Endodermal cell (in vitro differentiated cells): ENCODE results near the gene NOX5. TPM values are rescaled to one million over a fixed set of nuclear protein-coding genes. Genes with fewer than 3 reads are reported as not detected.

ENCODE experiments used
- DNase-seq: peaks from one replicate; pipeline ENCODE4 v3.0.0-alpha.2; 2017
- H3K27ac ChIP-seq: 2 replicates; pipeline ENCODE4 v1.5.1; 2013; ENCODE audit warnings: mild to moderate bottlenecking, low read depth, low read length, moderate library complexity
- H3K27me3 ChIP-seq: 2 replicates; pipeline ENCODE4 v1.6.1; 2013; ENCODE audit warnings: mild to moderate bottlenecking, low read length, moderate library complexity; ENCODE audit not compliant: insufficient read depth, control insufficient read depth, poor library complexity, severe bottlenecking
- H3K36me3 ChIP-seq: 2 replicates; pipeline ENCODE4 v1.7.0; 2013; ENCODE audit warnings: mild to moderate bottlenecking, low read length, moderate library complexity; ENCODE audit not compliant: control insufficient read depth, insufficient read depth
- H3K4me1 ChIP-seq: one replicate; pipeline ENCODE4 v1.7.0; 2013; ENCODE audit warnings: low read length; ENCODE audit not compliant: control insufficient read depth, insufficient read depth
- H3K4me3 ChIP-seq: 2 replicates; pipeline ENCODE4 v1.5.1; 2013; ENCODE audit warnings: mild to moderate bottlenecking, low read length, moderate library complexity
- H3K9ac ChIP-seq: 2 replicates; pipeline ENCODE4 v1.6.1; 2013; ENCODE audit warnings: mild to moderate bottlenecking, low read length, moderate library complexity; ENCODE audit not compliant: poor library complexity, severe bottlenecking; ENCODE audit errors: extremely low read depth
- H3K9me3 ChIP-seq: 2 replicates; pipeline ENCODE4 v1.6.1; 2013; ENCODE audit warnings: mild to moderate bottlenecking, low read length, moderate library complexity; ENCODE audit not compliant: control insufficient read depth
- H3K27ac Mint-ChIP-seq: 2 replicates; pipeline ENCODE4 v1.8.0; 2020; ENCODE audit warnings: mixed read lengths
- H3K27me3 Mint-ChIP-seq: 2 replicates; pipeline ENCODE4 v1.8.0; 2021; ENCODE audit warnings: mild to moderate bottlenecking, mixed read lengths; ENCODE audit not compliant: insufficient read depth
- H3K36me3 Mint-ChIP-seq: 2 replicates; pipeline ENCODE4 v1.8.0; 2020; ENCODE audit warnings: low read depth, mixed read lengths
- H3K4me1 Mint-ChIP-seq: 2 replicates; pipeline ENCODE4 v1.8.0; 2020; ENCODE audit warnings: mixed read lengths
- H3K4me3 Mint-ChIP-seq: 2 replicates; pipeline ENCODE4 v1.8.0; 2020; ENCODE audit warnings: mild to moderate bottlenecking, moderate library complexity, mixed read lengths
- H3K9me3 Mint-ChIP-seq: 2 replicates; pipeline ENCODE4 v1.8.0; 2020; ENCODE audit warnings: mild to moderate bottlenecking, mixed read lengths
- WGBS, 2 experiments: methylation state at CpG; one replicate each; pipeline versions ENCODE4 v1.1.5 to v1.1.7; 2013; ENCODE audit warnings: missing lambda C conversion rate in 2 of 2, mixed read lengths in 1 of 2; ENCODE audit not compliant: insufficient coverage in 1 of 2, insufficient read length in 1 of 2; 5-methylcytosine and 5-hydroxymethylcytosine counted together
- total RNA-seq, 2 donors: library from RNA; stranded (reverse); fragmentation: NEBNext Ultra II Directional in 1 of 2; extraction: Animal tissue kit (Norgen Biotek cat#: 25700) in 1 of 2; gene quantifications; 2 replicates in 1 of 2; 3 replicates in 1 of 2; pipeline ENCODE4 v1.2.1, GENCODE V29; 2021
- TF ChIP-seq, protein P1 (sequence below): fragments of 200-600 bp; sonication (generic); conservative IDR thresholded peaks from 2 replicates; pipeline ENCODE4 v1.5.0; 2021; ENCODE audit warnings: antibody characterized with exemption, mild to moderate bottlenecking

The NOX5 gene
- total RNA-seq, 2 donors from 2014 or later, result not detected

DNA sequence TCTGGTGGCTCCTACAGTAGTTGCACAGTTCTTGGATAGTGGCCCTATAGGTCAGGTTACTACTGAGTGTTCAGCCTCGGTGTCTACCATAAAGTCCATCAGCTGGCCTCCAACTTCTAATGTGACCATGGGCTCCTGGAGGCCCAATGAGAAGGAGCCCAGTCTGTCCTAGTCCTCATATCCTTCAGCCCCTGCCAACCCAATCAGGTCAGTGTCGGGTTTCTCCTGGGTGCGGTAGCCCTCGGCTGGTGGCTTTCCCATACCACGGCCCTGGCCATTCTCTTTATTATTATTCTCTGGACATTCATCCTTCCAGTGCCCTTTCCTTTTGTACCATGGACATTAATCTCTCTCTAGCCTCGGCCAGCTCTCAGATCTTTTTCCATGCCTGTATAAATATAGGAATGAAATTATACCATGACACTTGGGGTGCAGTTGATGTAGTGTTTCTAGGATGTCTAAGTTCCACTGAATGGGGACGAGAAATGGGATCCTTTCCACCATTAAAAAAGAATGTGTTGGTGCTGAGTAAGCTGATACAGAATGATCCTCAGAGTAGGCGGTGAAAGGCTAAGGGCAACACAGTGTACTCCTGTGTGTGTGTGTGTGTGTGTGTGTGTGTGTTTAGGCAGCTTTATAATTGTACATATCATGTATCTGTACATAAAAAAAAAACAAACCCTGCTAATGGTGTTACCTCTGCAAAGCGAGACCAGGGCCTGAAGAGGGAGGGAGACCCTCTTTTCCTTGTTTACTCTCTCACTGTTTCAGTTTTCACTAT is 19.3 kb upstream of the NOX5 start:
- 86 to 91% methylated on average over 5 to 8 of the region's 9 CpGs for WGBS, 2 experiments
- TF ChIP-seq, protein P1, sequence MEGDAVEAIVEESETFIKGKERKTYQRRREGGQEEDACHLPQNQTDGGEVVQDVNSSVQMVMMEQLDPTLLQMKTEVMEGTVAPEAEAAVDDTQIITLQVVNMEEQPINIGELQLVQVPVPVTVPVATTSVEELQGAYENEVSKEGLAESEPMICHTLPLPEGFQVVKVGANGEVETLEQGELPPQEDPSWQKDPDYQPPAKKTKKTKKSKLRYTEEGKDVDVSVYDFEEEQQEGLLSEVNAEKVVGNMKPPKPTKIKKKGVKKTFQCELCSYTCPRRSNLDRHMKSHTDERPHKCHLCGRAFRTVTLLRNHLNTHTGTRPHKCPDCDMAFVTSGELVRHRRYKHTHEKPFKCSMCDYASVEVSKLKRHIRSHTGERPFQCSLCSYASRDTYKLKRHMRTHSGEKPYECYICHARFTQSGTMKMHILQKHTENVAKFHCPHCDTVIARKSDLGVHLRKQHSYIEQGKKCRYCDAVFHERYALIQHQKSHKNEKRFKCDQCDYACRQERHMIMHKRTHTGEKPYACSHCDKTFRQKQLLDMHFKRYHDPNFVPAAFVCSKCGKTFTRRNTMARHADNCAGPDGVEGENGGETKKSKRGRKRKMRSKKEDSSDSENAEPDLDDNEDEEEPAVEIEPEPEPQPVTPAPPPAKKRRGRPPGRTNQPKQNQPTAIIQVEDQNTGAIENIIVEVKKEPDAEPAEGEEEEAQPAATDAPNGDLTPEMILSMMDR, result no peak
- Mint-ChIP-seq H3K4me3 (no peak overlapping the region), H3K9me3 (peaks cover 7% of the 10 kb centered on the region), H3K36me3 (no peaks in the 10 kb centered on the region), H3K27ac (no peak overlapping the region), H3K27me3 (no peaks in the 10 kb centered on the region), H3K4me1 (peaks cover 22% of the 10 kb centered on the region)
- no peak for DNase-seq
- H3K4me1 ChIP-seq, result peaks cover 2% of the 10 kb centered on the region
- H3K36me3 ChIP-seq, result no peaks in the 10 kb centered on the region
- no peak overlapping the region for H3K4me3 ChIP-seq
- no peak overlapping the region for H3K27ac ChIP-seq
- no peaks in the 10 kb centered on the region for H3K27me3 ChIP-seq
- no peak overlapping the region for H3K9ac ChIP-seq
- peaks cover 8% of the 10 kb centered on the region for H3K9me3 ChIP-seq

DNA sequence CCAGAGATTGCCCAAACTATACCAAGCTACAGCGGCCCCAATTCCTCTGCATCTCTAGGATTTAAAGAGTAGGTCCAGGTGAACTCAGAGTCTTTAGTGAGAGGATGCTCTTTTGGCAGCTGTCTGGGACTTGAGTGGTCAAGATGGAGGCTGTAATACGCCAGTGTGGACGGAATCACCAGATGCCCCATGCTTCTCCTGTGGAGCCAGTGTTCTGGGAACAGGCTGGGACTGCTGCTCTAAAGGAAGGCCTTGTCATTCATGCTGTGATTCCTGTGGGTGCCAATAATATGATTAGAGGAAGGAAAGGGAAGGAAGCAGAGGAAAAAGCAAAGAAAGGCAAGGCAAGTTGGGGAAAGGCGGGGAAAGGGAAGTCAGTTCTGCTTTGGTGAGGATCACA is 17.4 kb upstream of the NOX5 start:
- Histone ChIP-seq H3K36me3 (no peaks in the 10 kb centered on the region), H3K9me3 (no peaks in the 10 kb centered on the region), H3K27me3 (no peaks in the 10 kb centered on the region), H3K4me3 (no peak overlapping the region), H3K9ac (no peak overlapping the region), H3K4me1 (peaks cover 2% of the 10 kb centered on the region), H3K27ac (no peak overlapping the region)
- TF ChIP-seq, protein P1, result no peak
- H3K27me3 Mint-ChIP-seq, result no peaks in the 10 kb centered on the region
- H3K36me3 Mint-ChIP-seq, result no peaks in the 10 kb centered on the region
- H3K9me3 Mint-ChIP-seq, result no peaks in the 10 kb centered on the region
- peaks cover 18% of the 10 kb centered on the region for H3K4me1 Mint-ChIP-seq
- no peak for DNase-seq
- WGBS, 2 experiments, result 86 to 97% methylated on average over 3 to 4 of the region's 4 CpGs
- H3K4me3 Mint-ChIP-seq, result no peak overlapping the region
- H3K27ac Mint-ChIP-seq, result no peak overlapping the region

DNA sequence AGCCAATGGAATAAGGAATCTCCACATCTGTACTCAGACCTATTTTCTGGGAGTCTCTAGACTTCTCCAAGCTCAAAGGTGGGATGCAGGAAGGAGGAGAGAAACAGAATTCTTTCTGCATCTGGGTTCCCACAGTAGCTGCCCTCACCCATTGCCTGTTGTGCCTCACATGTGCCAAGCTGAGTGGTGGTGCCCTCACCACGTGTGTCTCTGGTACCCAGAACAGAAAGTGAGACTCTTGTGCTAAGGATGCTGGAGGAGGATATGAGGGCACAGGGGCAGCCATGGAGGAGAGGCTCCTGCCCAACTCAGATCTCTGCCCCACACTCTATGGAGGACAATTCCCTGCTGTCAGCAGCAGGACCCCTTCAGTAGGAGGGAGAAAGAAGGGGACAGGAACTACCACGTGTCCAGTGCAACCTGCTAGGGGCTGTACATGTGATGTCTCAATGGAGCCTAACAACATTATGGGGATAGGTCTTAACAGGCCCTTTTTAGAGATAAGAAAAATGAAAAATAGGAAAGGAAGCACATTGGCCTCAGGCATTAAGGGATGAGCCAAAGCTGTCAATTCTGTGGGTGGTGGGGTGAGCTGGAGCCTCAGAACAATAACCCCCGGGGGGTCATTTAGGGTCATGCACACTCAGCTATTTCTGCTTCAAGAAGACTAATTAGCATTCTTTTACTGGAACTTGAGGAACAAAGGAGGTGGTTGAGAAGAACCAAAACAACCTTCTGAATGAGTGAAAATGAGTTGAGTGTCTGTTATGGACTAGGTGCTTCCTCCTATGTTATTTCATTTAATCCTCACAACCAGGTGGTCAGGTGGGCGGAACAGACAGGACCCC is 16.3 kb upstream of the NOX5 start:
- no peak overlapping the region for H3K27ac ChIP-seq
- 85 to 93% methylated on average over 2 to 4 of the region's 4 CpGs for WGBS, 2 experiments
- H3K4me3 ChIP-seq, result no peak overlapping the region
- H3K4me1 Mint-ChIP-seq, result peaks cover 18% of the 10 kb centered on the region
- no peak overlapping the region for H3K9ac ChIP-seq
- H3K9me3 Mint-ChIP-seq, result no peaks in the 10 kb centered on the region
- no peak for DNase-seq
- H3K9me3 ChIP-seq, result no peaks in the 10 kb centered on the region
- no peak overlapping the region for H3K27ac Mint-ChIP-seq
- no peaks in the 10 kb centered on the region for H3K27me3 Mint-ChIP-seq
- TF ChIP-seq, protein P1, result no peak
- no peaks in the 10 kb centered on the region for H3K36me3 ChIP-seq
- no peaks in the 10 kb centered on the region for H3K4me1 ChIP-seq
- H3K27me3 ChIP-seq, result no peaks in the 10 kb centered on the region
- no peak overlapping the region for H3K4me3 Mint-ChIP-seq
- H3K36me3 Mint-ChIP-seq, result no peaks in the 10 kb centered on the region
